Measurements from ENCODE around the gene FCRLB. TPM values are rescaled to one million over a fixed set of nuclear protein-coding genes. Genes with fewer than 3 reads are reported as not detected.
"Not testable (repeated sequence)": the region's sequence is repeated elsewhere in the genome, so short reads cannot be mapped to it uniquely, and the experiment has no call there.

FCRLB gene
- total RNA-seq, 3 donors from 2014 or later: 0.15 to 1.1 (median 0.33) TPM

DNA sequence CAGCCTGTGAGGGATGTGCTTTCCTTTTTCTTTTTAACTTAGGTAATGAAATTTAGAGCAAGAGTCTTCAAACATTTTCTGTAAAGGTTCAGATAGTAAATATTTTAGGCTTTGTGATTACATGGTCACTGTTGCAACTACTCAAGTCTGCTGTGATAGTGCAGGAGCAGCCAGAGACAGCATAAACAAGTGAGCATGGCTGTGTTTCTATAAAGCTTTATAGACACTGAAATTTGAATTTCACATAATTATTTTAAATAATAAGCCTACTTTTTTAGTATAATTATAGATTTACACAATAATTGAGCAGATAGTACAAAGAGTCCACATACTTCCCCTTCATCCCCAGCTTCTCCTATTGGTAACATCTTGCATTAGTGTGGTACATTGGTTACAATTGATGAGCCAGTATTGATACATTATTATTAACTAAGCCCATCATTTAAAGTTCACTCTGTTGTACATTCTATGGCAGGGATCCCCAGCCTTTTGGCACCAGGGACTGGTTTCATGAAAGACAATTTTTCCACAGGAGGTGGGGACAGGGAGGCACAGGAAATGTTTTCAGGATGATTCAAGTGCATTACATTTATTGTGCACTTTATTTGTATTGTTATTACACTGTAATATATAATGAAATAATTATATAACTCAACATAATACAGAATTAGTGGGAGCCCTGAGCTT is 47.8 kb downstream of the FCRLB start:
- no peak overlapping the region for H3K27ac ChIP-seq
- TF ChIP-seq, protein P1, sequence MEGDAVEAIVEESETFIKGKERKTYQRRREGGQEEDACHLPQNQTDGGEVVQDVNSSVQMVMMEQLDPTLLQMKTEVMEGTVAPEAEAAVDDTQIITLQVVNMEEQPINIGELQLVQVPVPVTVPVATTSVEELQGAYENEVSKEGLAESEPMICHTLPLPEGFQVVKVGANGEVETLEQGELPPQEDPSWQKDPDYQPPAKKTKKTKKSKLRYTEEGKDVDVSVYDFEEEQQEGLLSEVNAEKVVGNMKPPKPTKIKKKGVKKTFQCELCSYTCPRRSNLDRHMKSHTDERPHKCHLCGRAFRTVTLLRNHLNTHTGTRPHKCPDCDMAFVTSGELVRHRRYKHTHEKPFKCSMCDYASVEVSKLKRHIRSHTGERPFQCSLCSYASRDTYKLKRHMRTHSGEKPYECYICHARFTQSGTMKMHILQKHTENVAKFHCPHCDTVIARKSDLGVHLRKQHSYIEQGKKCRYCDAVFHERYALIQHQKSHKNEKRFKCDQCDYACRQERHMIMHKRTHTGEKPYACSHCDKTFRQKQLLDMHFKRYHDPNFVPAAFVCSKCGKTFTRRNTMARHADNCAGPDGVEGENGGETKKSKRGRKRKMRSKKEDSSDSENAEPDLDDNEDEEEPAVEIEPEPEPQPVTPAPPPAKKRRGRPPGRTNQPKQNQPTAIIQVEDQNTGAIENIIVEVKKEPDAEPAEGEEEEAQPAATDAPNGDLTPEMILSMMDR (IDR thresholded peaks at IDR 0.05): no peak
- TF ChIP-seq POLR2A (IDR thresholded peaks at IDR 0.05) (no peak), POLR2AphosphoS5 (IDR thresholded peaks at IDR 0.05) (no peak)
- intact Hi-C loops (cut with DNase I; ENCODE audit: low total_unique reads): no loop called here

DNA sequence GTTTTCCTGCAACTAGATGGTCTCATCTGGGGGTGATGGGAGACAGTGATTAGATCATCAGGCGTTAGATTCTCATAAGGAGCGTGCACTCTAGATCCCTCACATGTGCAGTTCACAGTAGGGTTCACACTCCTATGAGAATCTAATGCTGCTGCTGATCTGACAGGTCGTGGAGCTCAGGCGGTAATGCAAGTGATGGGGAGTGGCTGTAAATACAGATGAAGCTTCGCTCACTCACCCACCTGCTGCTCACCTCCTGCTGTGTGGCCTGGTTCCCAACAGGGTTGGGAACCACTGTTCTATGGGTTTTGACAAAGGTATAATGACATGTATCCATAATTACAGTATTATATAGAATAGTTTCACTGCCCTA is 48.3 kb downstream of the FCRLB start:
- intact Hi-C loops (cut with DNase I; ENCODE audit: low total_unique reads); H3K36me3 ChIP-seq; DNase-seq (ENCODE audit: low spot score in 2 of 2); H3K27me3 ChIP-seq; H3K9me3 ChIP-seq; H3K27ac ChIP-seq; H3K4me3 ChIP-seq; H3K4me1 ChIP-seq: not testable (repeated sequence)

More for the DNA sequence above, 47.8 kb downstream of the FCRLB start:
- no peaks in the 10 kb centered on the region for H3K4me1 ChIP-seq
- no peaks in the 10 kb centered on the region for H3K27me3 ChIP-seq
- H3K9me3 ChIP-seq: no peaks in the 10 kb centered on the region
- no peaks in the 10 kb centered on the region for H3K36me3 ChIP-seq
- no peak for DNase-seq (ENCODE audit: low spot score in 2 of 2)
- H3K4me3 ChIP-seq: no peak overlapping the region

DNA sequence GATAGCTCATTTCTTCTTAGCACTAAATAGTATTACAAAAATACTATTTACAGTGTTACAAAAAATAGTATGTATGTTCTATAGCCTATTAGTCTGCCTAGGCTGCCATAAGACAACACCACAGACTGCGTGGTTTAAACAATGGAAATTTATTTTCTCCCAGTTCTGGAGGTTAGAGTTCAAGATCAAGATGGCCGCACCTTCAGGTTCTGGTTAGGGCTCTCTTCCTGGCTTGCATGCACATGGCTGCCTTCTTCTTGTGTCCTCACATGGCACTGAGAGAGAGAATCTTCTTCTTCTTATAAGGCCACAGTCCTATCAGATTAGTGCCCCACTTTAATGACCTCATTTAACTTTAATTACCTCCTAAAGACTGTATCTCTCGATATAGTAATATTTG is 48.9 kb downstream of the FCRLB start:
- H3K4me1 ChIP-seq: no peaks in the 10 kb centered on the region
- TF ChIP-seq POLR2A (IDR thresholded peaks at IDR 0.05) (no peak), POLR2AphosphoS5 (IDR thresholded peaks at IDR 0.05) (no peak)
- TF ChIP-seq, protein P1 (IDR thresholded peaks at IDR 0.05): no peak
- intact Hi-C loops (cut with DNase I; ENCODE audit: low total_unique reads): no loop called here

GRCh38 chr1:161771161-161771560 is 49.8 kb downstream of the FCRLB start:
- Histone ChIP-seq H3K36me3 (no peaks in the 10 kb centered on the region), H3K9me3 (no peaks in the 10 kb centered on the region), H3K27ac (no peak overlapping the region), H3K27me3 (no peaks in the 10 kb centered on the region), H3K4me1 (no peaks in the 10 kb centered on the region), H3K4me3 (no peak overlapping the region)
- DNase-seq (ENCODE audit: low spot score in 2 of 2): no peak
- TF ChIP-seq POLR2AphosphoS5 (IDR thresholded peaks at IDR 0.05) (no peak), POLR2A (IDR thresholded peaks at IDR 0.05) (no peak)
- TF ChIP-seq, protein P1 (IDR thresholded peaks at IDR 0.05): no peak
- intact Hi-C loops (cut with DNase I; ENCODE audit: low total_unique reads): no loop called here

More for the DNA sequence above, 48.9 kb downstream of the FCRLB start:
- no peak for DNase-seq (ENCODE audit: low spot score in 2 of 2)
- H3K27me3 ChIP-seq: no peaks in the 10 kb centered on the region
- H3K36me3 ChIP-seq: no peaks in the 10 kb centered on the region
- H3K27ac ChIP-seq: no peak overlapping the region
- no peaks in the 10 kb centered on the region for H3K9me3 ChIP-seq
- no peak overlapping the region for H3K4me3 ChIP-seq

DNA sequence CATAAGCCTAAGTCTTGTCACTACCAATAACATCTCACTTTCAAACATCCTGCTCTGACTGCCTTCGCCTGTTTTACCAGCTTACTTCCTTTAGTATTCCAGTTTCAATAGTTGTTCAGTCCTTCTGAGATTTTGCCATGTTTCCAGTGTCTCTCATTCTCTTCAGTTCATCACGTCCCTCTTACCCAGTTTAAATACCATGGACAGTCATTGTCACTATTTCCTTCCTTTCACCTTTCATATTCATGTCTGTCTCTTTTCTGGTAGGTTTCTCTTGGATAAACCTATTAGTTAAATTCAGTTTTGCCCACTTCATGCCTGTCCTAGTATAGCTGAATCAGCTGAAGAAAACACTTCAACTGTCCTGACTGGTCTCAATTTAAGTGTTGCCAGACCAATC is 50.6 kb downstream of the FCRLB start:
- Histone ChIP-seq H3K27ac (no peak overlapping the region), H3K4me1 (no peaks in the 10 kb centered on the region), H3K9me3 (no peaks in the 10 kb centered on the region), H3K4me3 (no peak overlapping the region), H3K27me3 (no peaks in the 10 kb centered on the region), H3K36me3 (no peaks in the 10 kb centered on the region)
- no peak for DNase-seq (ENCODE audit: low spot score in 2 of 2)
- TF ChIP-seq POLR2AphosphoS5 (IDR thresholded peaks at IDR 0.05) (no peak), POLR2A (IDR thresholded peaks at IDR 0.05) (no peak)
- TF ChIP-seq, protein P1 (IDR thresholded peaks at IDR 0.05): no peak
- intact Hi-C loops (cut with DNase I; ENCODE audit: low total_unique reads): no loop called here

Data from breast epithelium (tissue), 4 donors.